GM12873 (cell line): ENCODE data around the gene SEC31B.
A peak's percentile ranks its signal among the peaks of the same experiment; 100 is the strongest.

ENCODE experiments used
- TF ChIP-seq, protein P1 (sequence below): IDR thresholded peaks from 2 replicates; pipeline ENCODE4 v1.5.1; 2012; ENCODE audit warnings: low read depth, mild to moderate bottlenecking, moderate library complexity, low read length, control low read depth; ENCODE audit not compliant: insufficient read depth; ENCODE audit errors: missing control alignments

Gene SEC31B

GRCh38 chr10:100516847-100517246 lies 2.8 kb downstream of the SEC31B start:
- TF ChIP-seq, protein P1, sequence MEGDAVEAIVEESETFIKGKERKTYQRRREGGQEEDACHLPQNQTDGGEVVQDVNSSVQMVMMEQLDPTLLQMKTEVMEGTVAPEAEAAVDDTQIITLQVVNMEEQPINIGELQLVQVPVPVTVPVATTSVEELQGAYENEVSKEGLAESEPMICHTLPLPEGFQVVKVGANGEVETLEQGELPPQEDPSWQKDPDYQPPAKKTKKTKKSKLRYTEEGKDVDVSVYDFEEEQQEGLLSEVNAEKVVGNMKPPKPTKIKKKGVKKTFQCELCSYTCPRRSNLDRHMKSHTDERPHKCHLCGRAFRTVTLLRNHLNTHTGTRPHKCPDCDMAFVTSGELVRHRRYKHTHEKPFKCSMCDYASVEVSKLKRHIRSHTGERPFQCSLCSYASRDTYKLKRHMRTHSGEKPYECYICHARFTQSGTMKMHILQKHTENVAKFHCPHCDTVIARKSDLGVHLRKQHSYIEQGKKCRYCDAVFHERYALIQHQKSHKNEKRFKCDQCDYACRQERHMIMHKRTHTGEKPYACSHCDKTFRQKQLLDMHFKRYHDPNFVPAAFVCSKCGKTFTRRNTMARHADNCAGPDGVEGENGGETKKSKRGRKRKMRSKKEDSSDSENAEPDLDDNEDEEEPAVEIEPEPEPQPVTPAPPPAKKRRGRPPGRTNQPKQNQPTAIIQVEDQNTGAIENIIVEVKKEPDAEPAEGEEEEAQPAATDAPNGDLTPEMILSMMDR = peak; percentile 9

DNA sequence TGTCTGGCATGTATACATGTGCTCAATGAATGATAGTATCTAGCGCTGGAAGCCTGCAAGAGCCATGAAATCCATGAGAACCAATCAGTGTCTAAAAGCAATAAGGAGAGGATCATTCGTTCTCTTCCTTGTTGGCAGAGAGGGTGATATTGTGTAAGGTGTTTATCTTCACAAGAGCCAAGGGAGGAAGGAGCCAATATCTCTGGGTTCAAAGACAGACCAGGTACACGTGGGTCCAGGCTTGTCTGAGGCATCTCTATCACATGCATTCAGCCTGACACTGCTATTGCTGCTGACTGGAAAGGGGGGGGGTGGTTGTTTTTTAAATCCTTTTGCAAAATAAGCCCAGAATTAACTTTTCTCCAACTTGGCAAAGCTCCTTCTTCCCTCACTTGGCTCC lies 4.0 kb downstream of the SEC31B start:
- TF ChIP-seq, protein P1 = no peak

- TF ChIP-seq, protein P1 = no peak
These were observed 8.9 kb downstream of the SEC31B start for GRCh38 chr10:100510533-100511308.

- TF ChIP-seq, protein P1 = no peak
These were observed 10.3 kb downstream of the SEC31B start for GRCh38 chr10:100509241-100509840.

DNA sequence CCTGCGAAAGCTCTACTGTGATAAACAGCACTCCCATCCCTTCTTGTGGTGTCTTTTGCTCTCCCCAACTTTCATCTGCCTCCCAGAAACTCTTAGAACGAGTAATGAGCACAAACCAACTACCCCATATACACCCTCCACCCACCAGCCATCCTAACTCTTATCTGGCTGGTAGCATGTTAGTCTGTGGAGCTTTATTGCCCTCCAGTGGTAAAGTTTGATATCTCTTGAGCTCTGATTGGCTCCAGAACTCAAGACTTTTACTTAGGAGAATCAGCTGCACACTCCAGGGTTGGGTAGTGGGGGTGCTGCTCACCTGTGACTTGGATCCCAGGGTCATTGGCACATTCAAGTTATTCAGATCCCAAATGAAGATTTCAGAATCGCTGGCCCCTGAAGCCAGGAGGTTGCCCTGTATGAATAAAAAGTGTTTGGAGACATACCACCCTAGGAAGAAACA lies 10.9 kb downstream of the SEC31B start:
- TF ChIP-seq, protein P1 = peak; percentile 68

GRCh38 chr10:100508266-100508665 lies 11.4 kb downstream of the SEC31B start:
- TF ChIP-seq, protein P1 = no peak

GRCh38 chr10:100507357-100507732 lies 12.3 kb downstream of the SEC31B start:
- TF ChIP-seq, protein P1 = no peak
